DND-41 (cell line): ENCODE measurements around the gene RBM19.

ENCODE experiments used
- ATAC-seq: fragments of 200-7000 bp; cut with Tn5 transposase; 3 replicates; pipeline ENCODE4 v1.9.1; 2021; ENCODE audit warnings: low read depth; ENCODE audit not compliant: insufficient read depth
- DNase-seq: peaks from one replicate; pipeline ENCODE4 v3.0.0-alpha.2; 2020
- H2AFZ ChIP-seq: 2 replicates; pipeline ENCODE4 v1.6.0; 2012; ENCODE audit warnings: low read depth, low read length
- H3K27ac ChIP-seq: 2 replicates; pipeline ENCODE4 v1.5.1; 2012; ENCODE audit warnings: low read length, inconsistent platforms
- H3K27me3 ChIP-seq: fragments of 200-600 bp; sonication (generic); 2 replicates; pipeline ENCODE4 v1.6.0; 2012; ENCODE audit warnings: low read length, mild to moderate bottlenecking, inconsistent platforms; ENCODE audit not compliant: insufficient read depth, poor library complexity
- H3K36me3 ChIP-seq: 2 replicates; pipeline ENCODE4 v1.5.1; 2012; ENCODE audit warnings: low read length, inconsistent platforms; ENCODE audit not compliant: insufficient read depth
- H3K4me1 ChIP-seq: 2 replicates; pipeline ENCODE4 v1.5.1; 2012; ENCODE audit warnings: mild to moderate bottlenecking, low read length; ENCODE audit not compliant: insufficient read depth
- H3K4me2 ChIP-seq: 2 replicates; pipeline ENCODE4 v1.6.0; 2012; ENCODE audit warnings: mild to moderate bottlenecking, moderate library complexity, low read length, inconsistent platforms; ENCODE audit not compliant: insufficient read depth
- H3K4me3 ChIP-seq, 2 experiments: fragments of 200-600 bp in 1 of 2; shearing (Covaris generic) in 1 of 2; 2 replicates each; pipeline ENCODE4 v1.5.1; 2012 to 2016; ENCODE audit warnings: inconsistent platforms in 2 of 2, low read length in 2 of 2, mild to moderate bottlenecking in 2 of 2, low read depth in 1 of 2, moderate library complexity in 1 of 2
- H3K79me2 ChIP-seq: 2 replicates; pipeline ENCODE4 v1.6.0; 2012; ENCODE audit warnings: low read length, inconsistent platforms; ENCODE audit not compliant: insufficient read depth
- H3K9ac ChIP-seq: 2 replicates; pipeline ENCODE4 v1.6.0; 2012; ENCODE audit warnings: low read depth, mild to moderate bottlenecking, inconsistent platforms, low read length, moderate library complexity
- H3K9me3 ChIP-seq: 2 replicates; pipeline ENCODE4 v1.5.1; 2012; ENCODE audit warnings: low read length, moderate library complexity, mild to moderate bottlenecking, inconsistent platforms; ENCODE audit not compliant: insufficient read depth, severe bottlenecking
- H4K20me1 ChIP-seq: 2 replicates; pipeline ENCODE4 v1.6.0; 2012; ENCODE audit warnings: low read length; ENCODE audit not compliant: insufficient read depth
- EZH2 ChIP-seq: IDR thresholded peaks from 3 replicates; pipeline ENCODE4 v1.6.1; 2012; ENCODE audit warnings: borderline replicate concordance, low read depth, mild to moderate bottlenecking, moderate library complexity, low read length, inconsistent platforms; ENCODE audit not compliant: severe bottlenecking
- TF ChIP-seq, protein P1 (sequence below): IDR thresholded peaks from 2 replicates; pipeline ENCODE4 v1.5.1; 2012; ENCODE audit warnings: borderline replicate concordance, low read length, moderate library complexity, mild to moderate bottlenecking; ENCODE audit not compliant: poor library complexity, severe bottlenecking; ENCODE audit errors: extremely low read depth

The RBM19 gene

DNA sequence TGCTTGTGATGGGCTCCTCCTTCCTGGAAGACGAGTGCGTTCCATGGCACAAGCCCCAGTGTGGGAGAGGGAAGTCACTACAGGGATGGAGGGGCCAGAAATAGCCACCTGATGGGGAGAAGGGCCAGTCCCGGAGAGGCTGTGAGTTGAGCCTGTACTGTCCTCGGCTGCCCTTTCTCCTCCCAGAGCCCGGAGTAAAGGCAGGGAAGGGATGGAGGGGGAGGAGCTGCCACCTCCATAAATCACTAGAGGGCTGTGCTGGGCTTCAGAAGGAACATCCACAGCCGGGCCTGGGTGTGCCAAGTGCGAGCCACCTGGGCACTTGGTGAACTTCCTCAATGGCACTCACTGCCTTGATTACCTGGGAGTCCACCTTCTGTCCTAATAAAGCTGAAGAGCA, 110.1 kb downstream of the RBM19 start:
- Histone ChIP-seq H3K4me1 (no peaks in the 10 kb centered on the region), H3K36me3 (peaks cover 23% of the 10 kb centered on the region), H4K20me1 (peaks cover 9% of the 10 kb centered on the region; the same call in 1 of the 2 replicates), H3K27me3 (no peaks in the 10 kb centered on the region), H2AFZ (no peak overlapping the region), H3K79me2 (no peaks in the 10 kb centered on the region), H3K27ac (no peak overlapping the region), H3K9me3 (no peaks in the 10 kb centered on the region), H3K4me2 (no peak overlapping the region), H3K4me3 (no peak overlapping the region), H3K9ac (no peak overlapping the region)
- DNase-seq (no peak), ATAC-seq (no peak)
- TF ChIP-seq EZH2, result no peak
- TF ChIP-seq, protein P1, sequence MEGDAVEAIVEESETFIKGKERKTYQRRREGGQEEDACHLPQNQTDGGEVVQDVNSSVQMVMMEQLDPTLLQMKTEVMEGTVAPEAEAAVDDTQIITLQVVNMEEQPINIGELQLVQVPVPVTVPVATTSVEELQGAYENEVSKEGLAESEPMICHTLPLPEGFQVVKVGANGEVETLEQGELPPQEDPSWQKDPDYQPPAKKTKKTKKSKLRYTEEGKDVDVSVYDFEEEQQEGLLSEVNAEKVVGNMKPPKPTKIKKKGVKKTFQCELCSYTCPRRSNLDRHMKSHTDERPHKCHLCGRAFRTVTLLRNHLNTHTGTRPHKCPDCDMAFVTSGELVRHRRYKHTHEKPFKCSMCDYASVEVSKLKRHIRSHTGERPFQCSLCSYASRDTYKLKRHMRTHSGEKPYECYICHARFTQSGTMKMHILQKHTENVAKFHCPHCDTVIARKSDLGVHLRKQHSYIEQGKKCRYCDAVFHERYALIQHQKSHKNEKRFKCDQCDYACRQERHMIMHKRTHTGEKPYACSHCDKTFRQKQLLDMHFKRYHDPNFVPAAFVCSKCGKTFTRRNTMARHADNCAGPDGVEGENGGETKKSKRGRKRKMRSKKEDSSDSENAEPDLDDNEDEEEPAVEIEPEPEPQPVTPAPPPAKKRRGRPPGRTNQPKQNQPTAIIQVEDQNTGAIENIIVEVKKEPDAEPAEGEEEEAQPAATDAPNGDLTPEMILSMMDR, result no peak

GRCh38 chr12:113854385-113855142, 111.6 kb downstream of the RBM19 start:
- Histone ChIP-seq H3K27me3 (no peaks in the 10 kb centered on the region), H4K20me1 (0 out of 2 replicates have a peak, but pooled peaks cover 4% of the 10 kb centered on the region), H3K4me3 (no peak overlapping the region), H3K27ac (no peak overlapping the region), H3K36me3 (peaks cover 24% of the 10 kb centered on the region), H3K4me1 (no peaks in the 10 kb centered on the region), H2AFZ (no peak overlapping the region), H3K4me2 (no peak overlapping the region), H3K9ac (no peak overlapping the region), H3K79me2 (no peaks in the 10 kb centered on the region), H3K9me3 (no peaks in the 10 kb centered on the region)
- no peak for ATAC-seq
- DNase-seq, result no peak
- TF ChIP-seq, protein P1, result no peak
- no peak for TF ChIP-seq EZH2

- H3K4me3 ChIP-seq, result no peak overlapping the region
- H2AFZ ChIP-seq, result no peak overlapping the region
- H3K4me1 ChIP-seq, result no peaks in the 10 kb centered on the region
- ATAC-seq (no peak), DNase-seq (no peak)
- TF ChIP-seq, protein P1, result no peak
- TF ChIP-seq EZH2, result no peak
- no peaks in the 10 kb centered on the region for H3K27me3 ChIP-seq
- H3K27ac ChIP-seq, result no peak overlapping the region
- H4K20me1 ChIP-seq, result no peaks in the 10 kb centered on the region
- H3K4me2 ChIP-seq, result no peak overlapping the region
- H3K9ac ChIP-seq, result no peak overlapping the region
- no peaks in the 10 kb centered on the region for H3K9me3 ChIP-seq
- peaks cover 30% of the 10 kb centered on the region for H3K36me3 ChIP-seq
- no peaks in the 10 kb centered on the region for H3K79me2 ChIP-seq
Measured at GRCh38 chr12:113853491-113853890, 112.6 kb downstream of the RBM19 start.
